Astrocyte (in vitro differentiated cells and primary cell): ENCODE data around the gene NAV3. TPM values are rescaled to one million over a fixed set of nuclear protein-coding genes. Genes with fewer than 3 reads are reported as not detected.

Experiments
- DNase-seq: peaks from one replicate; pipeline ENCODE4 v3.0.0-alpha.2; 2010; ENCODE audit warnings: low read depth
- FAIRE-seq: peaks from 2 replicates; lab custom pipeline; 2011; peaks lifted over from hg19 to GRCh38; lab: Jason Lieb, UNC
- H2AFZ ChIP-seq: 2 replicates; pipeline ENCODE4 v1.6.0; 2012; ENCODE audit warnings: low read depth, low read length, inconsistent platforms
- H3K27ac ChIP-seq: 2 replicates; pipeline ENCODE4 v1.5.1; 2011; ENCODE audit warnings: low read depth, low read length, inconsistent platforms
- H3K27me3 ChIP-seq: 2 replicates; pipeline ENCODE4 v1.6.0; 2011; ENCODE audit warnings: low read length, inconsistent platforms; ENCODE audit not compliant: insufficient read depth
- H3K36me3 ChIP-seq: 2 replicates; pipeline ENCODE4 v1.5.1; 2011; ENCODE audit warnings: low read length, inconsistent platforms; ENCODE audit not compliant: insufficient read depth
- H3K4me1 ChIP-seq: 2 replicates; pipeline ENCODE4 v1.5.1; 2011; ENCODE audit warnings: low read length, inconsistent platforms; ENCODE audit not compliant: insufficient read depth
- H3K4me2 ChIP-seq: 2 replicates; pipeline ENCODE4 v1.6.0; 2012; ENCODE audit warnings: low read length, inconsistent platforms
- H3K4me3 ChIP-seq: 2 replicates; pipeline ENCODE4 v1.5.1; 2011; ENCODE audit warnings: low read depth, mild to moderate bottlenecking, low read length, inconsistent platforms; ENCODE audit not compliant: insufficient read depth
- H3K79me2 ChIP-seq: 2 replicates; pipeline ENCODE4 v1.6.0; 2012; ENCODE audit warnings: mild to moderate bottlenecking, low read length, inconsistent platforms; ENCODE audit not compliant: insufficient read depth
- H3K9ac ChIP-seq: 2 replicates; pipeline ENCODE4 v1.6.0; 2012; ENCODE audit warnings: mild to moderate bottlenecking, low read length, inconsistent platforms
- H3K9me3 ChIP-seq: 2 replicates; pipeline ENCODE4 v1.5.1; 2012; ENCODE audit warnings: low read depth, mild to moderate bottlenecking, low read length, inconsistent platforms; ENCODE audit not compliant: insufficient read depth
- H4K20me1 ChIP-seq: 2 replicates; pipeline ENCODE4 v1.6.0; 2012; ENCODE audit warnings: low read length, inconsistent platforms; ENCODE audit not compliant: insufficient read depth
- H3K27ac Mint-ChIP-seq: one replicate; pipeline ENCODE4 v1.8.0; 2021; ENCODE audit warnings: mild to moderate bottlenecking, mixed read lengths; ENCODE audit not compliant: unreplicated experiment
- H3K27me3 Mint-ChIP-seq: one replicate; pipeline ENCODE4 v1.8.0; 2021; ENCODE audit warnings: low read depth, mixed read lengths; ENCODE audit not compliant: unreplicated experiment
- H3K36me3 Mint-ChIP-seq: one replicate; pipeline ENCODE4 v1.8.0; 2021; ENCODE audit warnings: low read depth, mixed read lengths; ENCODE audit not compliant: unreplicated experiment
- H3K4me1 Mint-ChIP-seq: one replicate; pipeline ENCODE4 v1.8.0; 2021; ENCODE audit warnings: low read depth, mixed read lengths; ENCODE audit not compliant: unreplicated experiment
- H3K4me3 Mint-ChIP-seq: one replicate; pipeline ENCODE4 v1.8.0; 2021; ENCODE audit warnings: mild to moderate bottlenecking, moderate library complexity, mixed read lengths; ENCODE audit not compliant: unreplicated experiment
- H3K9me3 Mint-ChIP-seq: one replicate; pipeline ENCODE4 v1.8.0; 2021; ENCODE audit warnings: mild to moderate bottlenecking, mixed read lengths; ENCODE audit not compliant: unreplicated experiment
- EZH2 ChIP-seq: IDR thresholded peaks from 2 replicates; pipeline ENCODE4 v1.6.1; 2012; ENCODE audit warnings: mild to moderate bottlenecking, low read length, inconsistent platforms; ENCODE audit not compliant: insufficient read depth
- total RNA-seq: library from RNA; stranded (reverse); gene quantifications from 2 replicates; pipeline ENCODE4 v1.2.1, GENCODE V29; 2021
- TF ChIP-seq, protein P1 (sequence below): IDR thresholded peaks from 2 replicates; pipeline ENCODE4 v1.5.1; 2011; ENCODE audit warnings: low read depth, mild to moderate bottlenecking, inconsistent platforms, low read length, moderate library complexity; ENCODE audit not compliant: insufficient read depth

The NAV3 gene
- total RNA-seq, 1 donor from 2014 or later, result 24.1 TPM

DNA sequence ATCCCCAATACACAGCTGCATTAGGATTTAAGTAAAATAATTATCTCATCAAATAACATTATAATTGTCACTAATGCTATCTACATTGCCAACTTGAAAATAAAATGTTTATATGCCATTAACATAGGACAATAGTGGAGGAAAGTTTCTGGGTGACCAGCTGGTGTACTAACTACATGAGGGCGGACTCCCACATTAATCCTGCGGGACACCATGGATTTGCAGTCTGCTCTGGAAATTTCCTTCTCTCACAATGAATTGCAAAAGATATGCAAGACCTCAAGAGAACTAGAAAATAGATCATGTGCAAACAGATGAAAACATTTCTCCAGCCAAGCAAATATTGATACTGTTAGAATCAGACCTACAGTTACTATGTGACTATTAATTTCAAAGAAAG is 390.1 kb downstream of the NAV3 start:
- Histone ChIP-seq H3K79me2 (no peaks in the 10 kb centered on the region), H3K4me2 (no peak overlapping the region), H3K4me3 (no peak overlapping the region), H4K20me1 (no peaks in the 10 kb centered on the region), H3K27me3 (no peaks in the 10 kb centered on the region), H3K36me3 (no peaks in the 10 kb centered on the region), H3K27ac (no peak overlapping the region), H3K9me3 (no peaks in the 10 kb centered on the region), H3K4me1 (no peaks in the 10 kb centered on the region), H3K9ac (no peak overlapping the region), H2AFZ (no peak overlapping the region)
- Mint-ChIP-seq H3K4me1 (no peaks in the 10 kb centered on the region), H3K4me3 (no peak overlapping the region), H3K36me3 (no peaks in the 10 kb centered on the region), H3K27me3 (no peaks in the 10 kb centered on the region), H3K27ac (no peak overlapping the region), H3K9me3 (no peaks in the 10 kb centered on the region)
- FAIRE-seq (no peak), DNase-seq (no peak)
- TF ChIP-seq, protein P1, sequence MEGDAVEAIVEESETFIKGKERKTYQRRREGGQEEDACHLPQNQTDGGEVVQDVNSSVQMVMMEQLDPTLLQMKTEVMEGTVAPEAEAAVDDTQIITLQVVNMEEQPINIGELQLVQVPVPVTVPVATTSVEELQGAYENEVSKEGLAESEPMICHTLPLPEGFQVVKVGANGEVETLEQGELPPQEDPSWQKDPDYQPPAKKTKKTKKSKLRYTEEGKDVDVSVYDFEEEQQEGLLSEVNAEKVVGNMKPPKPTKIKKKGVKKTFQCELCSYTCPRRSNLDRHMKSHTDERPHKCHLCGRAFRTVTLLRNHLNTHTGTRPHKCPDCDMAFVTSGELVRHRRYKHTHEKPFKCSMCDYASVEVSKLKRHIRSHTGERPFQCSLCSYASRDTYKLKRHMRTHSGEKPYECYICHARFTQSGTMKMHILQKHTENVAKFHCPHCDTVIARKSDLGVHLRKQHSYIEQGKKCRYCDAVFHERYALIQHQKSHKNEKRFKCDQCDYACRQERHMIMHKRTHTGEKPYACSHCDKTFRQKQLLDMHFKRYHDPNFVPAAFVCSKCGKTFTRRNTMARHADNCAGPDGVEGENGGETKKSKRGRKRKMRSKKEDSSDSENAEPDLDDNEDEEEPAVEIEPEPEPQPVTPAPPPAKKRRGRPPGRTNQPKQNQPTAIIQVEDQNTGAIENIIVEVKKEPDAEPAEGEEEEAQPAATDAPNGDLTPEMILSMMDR, result no peak
- no peak for TF ChIP-seq EZH2

GRCh38 chr12:78224154-78224553 is 393.5 kb downstream of the NAV3 start:
- Mint-ChIP-seq H3K4me1 (peaks cover 2% of the 10 kb centered on the region), H3K27me3 (no peaks in the 10 kb centered on the region), H3K4me3 (no peak overlapping the region), H3K36me3 (no peaks in the 10 kb centered on the region), H3K9me3 (peaks cover 3% of the 10 kb centered on the region), H3K27ac (no peak overlapping the region)
- no peak overlapping the region for H3K9ac ChIP-seq
- no peaks in the 10 kb centered on the region for H3K4me1 ChIP-seq
- H3K27ac ChIP-seq, result no peak overlapping the region
- no peak overlapping the region for H3K4me3 ChIP-seq
- no peaks in the 10 kb centered on the region for H3K79me2 ChIP-seq
- peak; percentile 49 for FAIRE-seq
- H3K27me3 ChIP-seq, result no peaks in the 10 kb centered on the region
- DNase-seq, result no peak
- peaks cover 4% of the 10 kb centered on the region for H3K9me3 ChIP-seq
- H4K20me1 ChIP-seq, result no peaks in the 10 kb centered on the region
- H3K36me3 ChIP-seq, result no peaks in the 10 kb centered on the region
- no peak overlapping the region for H3K4me2 ChIP-seq
- H2AFZ ChIP-seq, result no peak overlapping the region
- TF ChIP-seq, protein P1, result no peak
- TF ChIP-seq EZH2, result no peak

DNA sequence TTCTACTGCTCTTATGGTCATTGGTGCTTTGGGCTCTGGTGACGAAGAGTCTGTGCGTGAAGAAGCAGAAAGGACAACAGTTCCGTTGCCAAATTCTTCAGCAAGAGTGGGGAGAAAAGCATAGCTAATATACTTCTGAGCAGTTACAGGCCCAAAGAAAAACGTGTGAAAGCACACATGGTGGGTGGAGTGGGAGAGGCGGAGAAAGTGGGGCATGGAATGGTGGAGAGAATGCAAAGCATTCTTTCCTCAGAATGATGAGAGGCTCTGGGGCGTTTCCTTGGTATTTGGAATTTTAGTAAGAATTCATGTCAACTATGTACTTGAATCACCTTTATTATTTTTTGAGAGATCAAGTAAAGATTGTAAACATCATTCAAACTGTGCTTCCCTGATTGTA is 396.1 kb downstream of the NAV3 start:
- H4K20me1 ChIP-seq, result no peaks in the 10 kb centered on the region
- H3K79me2 ChIP-seq, result no peaks in the 10 kb centered on the region
- H2AFZ ChIP-seq, result no peak overlapping the region
- Mint-ChIP-seq H3K27me3 (no peaks in the 10 kb centered on the region), H3K36me3 (no peaks in the 10 kb centered on the region), H3K4me3 (no peak overlapping the region), H3K4me1 (peaks cover 2% of the 10 kb centered on the region), H3K27ac (no peak overlapping the region), H3K9me3 (peaks cover 3% of the 10 kb centered on the region)
- H3K9me3 ChIP-seq, result peaks cover 4% of the 10 kb centered on the region
- no peak for TF ChIP-seq EZH2
- TF ChIP-seq, protein P1, result no peak
- H3K27ac ChIP-seq, result no peak overlapping the region
- no peak overlapping the region for H3K4me2 ChIP-seq
- no peaks in the 10 kb centered on the region for H3K36me3 ChIP-seq
- H3K9ac ChIP-seq, result no peak overlapping the region
- no peaks in the 10 kb centered on the region for H3K4me1 ChIP-seq
- H3K4me3 ChIP-seq, result no peak overlapping the region
- DNase-seq, result no peak
- no peak for FAIRE-seq
- H3K27me3 ChIP-seq, result no peaks in the 10 kb centered on the region
